GM13976 (cell line): ENCODE data around the gene ARMC12.

Source experiments
- DNase-seq: peaks from one replicate; pipeline ENCODE4 v3.0.0; 2012; ENCODE audit warnings: low spot score
- CTCF ChIP-seq: IDR thresholded peaks from 2 replicates; pipeline ENCODE4 v1.5.1; 2012; ENCODE audit warnings: borderline replicate concordance, mild to moderate bottlenecking; ENCODE audit not compliant: insufficient read depth; ENCODE audit errors: extremely low read depth, missing control alignments, control extremely low read depth
- in situ Hi-C: fragments of 300-500 bp; cut with MboI; formaldehyde crosslinking; loops from one replicate; pipeline ENCODE4 v1.12.0; 2022; ENCODE audit warnings: low sequenced_read_pairs, mixed read lengths, inconsistent platforms; ENCODE audit not compliant: unreplicated experiment

Gene ARMC12

GRCh38 chr6:35746516-35746915, 9.7 kb downstream of the ARMC12 start:
- in situ Hi-C loops = no loop called here

GRCh38 chr6:35747877-35748276, 11.0 kb downstream of the ARMC12 start:
- no peak for DNase-seq
- in situ Hi-C loops = no loop called here
- TF ChIP-seq CTCF = no peak

More at GRCh38 chr6:35746516-35746915, 9.7 kb downstream of the ARMC12 start:
- no peak for TF ChIP-seq CTCF
- DNase-seq = no peak

GRCh38 chr6:35750557-35750956, 13.7 kb downstream of the ARMC12 start:
- in situ Hi-C loops = no loop called here
- DNase-seq = no peak
- TF ChIP-seq CTCF = no peak

GRCh38 chr6:35751594-35751993, 14.8 kb downstream of the ARMC12 start:
- in situ Hi-C loops = no loop called here
- no peak for TF ChIP-seq CTCF
- DNase-seq = no peak

- in situ Hi-C loops = no loop called here
- no peak for TF ChIP-seq CTCF
- no peak for DNase-seq
Observed at GRCh38 chr6:35752330-35752729, 15.5 kb downstream of the ARMC12 start.

GRCh38 chr6:35754452-35755277, 17.8 kb downstream of the ARMC12 start:
- in situ Hi-C loops = no loop called here
- no peak for DNase-seq
- no peak for TF ChIP-seq CTCF
